Brain microvascular endothelial cell (primary cell): ENCODE data around the gene DNASE1L2.

Source experiments
- DNase-seq: peaks from one replicate; pipeline ENCODE4 v3.0.0-alpha.2; 2020
- H3K27ac ChIP-seq: fragments of 250-450 bp; sonication (Bioruptor Pico); 2 replicates; pipeline ENCODE4 v1.5.1; 2020; ENCODE audit warnings: mild to moderate bottlenecking, moderate library complexity
- H3K27me3 ChIP-seq: fragments of 250-450 bp; sonication (Bioruptor Pico); replicated peaks from 2 replicates; pipeline ENCODE4 v1.5.1; 2020; ENCODE audit warnings: mild to moderate bottlenecking
- H3K36me3 ChIP-seq: fragments of 250-450 bp; sonication (Bioruptor Pico); replicated peaks from 2 replicates; pipeline ENCODE4 v1.5.1; 2020; ENCODE audit warnings: mild to moderate bottlenecking
- H3K4me3 ChIP-seq: 2 replicates; pipeline ENCODE4 v1.5.1; 2011; ENCODE audit warnings: low read depth, mild to moderate bottlenecking, control low read depth, low read length, moderate library complexity
- CTCF ChIP-seq: IDR thresholded peaks from 2 replicates; pipeline ENCODE4 v1.5.1; 2011; ENCODE audit warnings: low read depth, mild to moderate bottlenecking, moderate library complexity, low read length, control low read depth, inconsistent platforms; ENCODE audit errors: missing control alignments
- in situ Hi-C: cut with HindIII; loops from 2 replicates; pipeline ENCODE4 v1.10.0; 2017; ENCODE audit warnings: low sequenced_read_pairs, low pct_ligation_motif_present

DNASE1L2 gene

GRCh38 chr16:2271848-2272461, 35.7 kb downstream of the DNASE1L2 start:
- no peak for TF ChIP-seq CTCF
- in situ Hi-C loops, result no loop called here
- H3K27me3 ChIP-seq, result no peaks in the 10 kb centered on the region
- H3K4me3 ChIP-seq, result no peak overlapping the region
- no peak for DNase-seq
- no peak overlapping the region for H3K27ac ChIP-seq
- no peaks in the 10 kb centered on the region for H3K36me3 ChIP-seq

DNA sequence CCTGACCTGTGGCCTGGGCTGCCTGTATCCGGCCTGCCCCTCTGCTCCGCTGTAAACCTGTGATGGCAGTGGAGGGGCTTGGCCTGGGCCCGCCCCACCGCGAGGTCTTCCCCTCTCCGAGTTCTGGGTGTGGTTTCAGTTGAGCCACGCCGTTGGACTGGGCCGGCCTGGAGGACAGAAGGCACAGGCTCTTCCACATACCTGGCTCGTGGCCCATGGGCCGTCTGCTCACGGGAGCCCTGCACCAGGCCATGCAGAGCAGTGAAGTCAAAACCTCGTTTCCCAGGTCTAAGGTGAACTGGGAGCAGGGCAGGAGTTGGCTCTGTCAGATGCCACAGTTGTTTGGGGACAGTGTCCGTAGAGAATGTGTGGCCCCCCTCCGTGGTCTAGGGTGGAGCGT, 37.2 kb downstream of the DNASE1L2 start:
- Histone ChIP-seq H3K4me3 (no peak overlapping the region), H3K36me3 (no peaks in the 10 kb centered on the region), H3K27me3 (no peaks in the 10 kb centered on the region), H3K27ac (no peak overlapping the region)
- no peak for DNase-seq
- TF ChIP-seq CTCF, result no peak
- in situ Hi-C loops, result no loop called here

GRCh38 chr16:2273931-2274330, 37.7 kb downstream of the DNASE1L2 start:
- no peak overlapping the region for H3K27ac ChIP-seq
- in situ Hi-C loops, result no loop called here
- DNase-seq, result no peak
- H3K4me3 ChIP-seq, result no peak overlapping the region
- TF ChIP-seq CTCF, result no peak
- H3K27me3 ChIP-seq, result no peaks in the 10 kb centered on the region
- H3K36me3 ChIP-seq, result no peaks in the 10 kb centered on the region

DNA sequence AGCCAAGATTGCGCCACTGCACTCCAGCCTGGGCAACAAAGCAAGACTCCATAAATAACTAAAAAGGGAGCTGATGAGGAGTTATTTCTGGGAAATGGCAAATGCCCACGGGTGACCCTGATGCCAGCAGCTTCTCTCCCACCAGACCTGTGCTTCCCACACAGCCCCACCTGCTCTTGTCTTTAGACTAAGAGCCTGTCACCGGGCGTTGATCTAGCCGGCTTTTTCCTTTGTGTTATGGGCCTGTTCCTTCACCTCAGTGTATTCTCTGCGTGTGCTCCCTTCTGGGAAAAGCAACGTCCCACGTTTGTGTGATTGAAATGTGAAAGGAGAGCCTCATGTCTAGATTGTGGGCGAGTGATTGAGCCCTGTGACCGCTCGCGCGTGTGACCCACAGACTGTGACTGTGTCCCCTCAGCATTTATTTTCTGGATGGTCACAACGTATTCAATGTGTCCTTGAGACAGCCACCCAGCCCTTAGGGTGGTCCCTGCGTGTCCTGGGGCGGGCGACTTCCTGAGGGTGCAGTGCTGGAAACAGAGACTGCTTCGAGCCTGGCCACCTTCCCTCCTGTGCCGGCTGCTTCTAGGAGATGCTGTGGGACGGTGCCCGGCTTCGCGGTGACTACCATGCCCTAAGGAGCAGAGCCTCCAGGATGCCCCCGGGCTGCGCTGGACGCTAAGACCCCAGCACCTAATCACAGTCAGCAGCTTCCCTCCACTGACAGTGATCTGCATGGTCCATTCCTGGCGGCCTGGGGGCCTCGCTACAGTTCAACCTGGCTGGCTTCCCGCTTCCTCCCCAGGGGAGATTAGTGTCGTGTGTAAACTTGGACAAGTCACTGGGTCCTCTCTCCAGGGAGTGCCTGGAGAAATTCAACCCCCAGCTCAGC, 39.5 kb downstream of the DNASE1L2 start:
- no peak overlapping the region for H3K27ac ChIP-seq
- H3K27me3 ChIP-seq, result no peaks in the 10 kb centered on the region
- no peak overlapping the region for H3K4me3 ChIP-seq
- no peak for TF ChIP-seq CTCF
- in situ Hi-C loops, result no loop called here
- H3K36me3 ChIP-seq, result no peaks in the 10 kb centered on the region
- DNase-seq, result no peak

DNA sequence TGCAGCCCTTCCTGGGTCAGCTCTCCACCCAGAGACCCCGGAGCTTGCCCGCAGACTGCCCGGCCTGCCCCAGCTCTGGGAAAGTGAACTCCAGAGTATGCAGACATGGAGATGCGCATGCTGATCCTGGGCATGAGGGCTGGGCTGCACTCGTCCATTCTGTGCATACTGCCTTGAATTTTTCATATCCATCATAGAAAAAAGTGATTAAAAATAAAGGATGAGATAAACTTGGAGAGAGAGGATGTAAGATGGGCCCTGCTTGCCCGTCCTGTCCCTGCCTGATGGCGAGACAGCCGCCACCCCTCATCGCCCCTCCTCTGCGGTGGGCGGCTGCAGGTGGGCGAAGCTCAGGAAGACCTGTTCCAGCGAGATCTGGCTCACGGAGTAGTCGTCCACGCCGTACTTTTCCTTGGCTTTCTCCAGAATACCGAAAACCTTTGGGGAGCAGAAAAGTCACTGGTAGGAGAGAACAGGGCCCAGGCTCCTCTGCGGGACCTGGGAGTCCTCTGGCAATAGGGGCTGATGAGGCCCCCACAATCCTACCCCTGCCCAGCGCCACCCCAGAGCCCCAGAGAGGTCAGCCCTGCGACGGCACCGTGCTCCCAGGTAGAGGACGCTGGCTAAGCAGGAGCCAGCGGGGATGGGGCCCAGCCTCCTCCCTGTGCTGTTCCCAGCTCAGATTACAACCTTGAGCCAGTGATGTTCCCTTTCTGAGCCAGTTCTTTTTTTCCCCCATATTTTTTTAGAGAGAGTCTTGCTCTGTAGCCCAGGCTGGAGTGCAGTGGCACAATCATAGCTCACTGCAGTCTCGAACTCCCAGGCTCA, 40.3 kb downstream of the DNASE1L2 start:
- Histone ChIP-seq H3K27me3 (no peaks in the 10 kb centered on the region), H3K4me3 (no peak overlapping the region), H3K36me3 (no peaks in the 10 kb centered on the region), H3K27ac (no peak overlapping the region)
- no peak for DNase-seq
- TF ChIP-seq CTCF, result no peak
- in situ Hi-C loops, result no loop called here
